NB4 (cell line): ENCODE measurements around the gene MYLK.

Source experiments
- DNase-seq: peaks from one replicate; pipeline ENCODE4 v3.0.0; 2010; ENCODE audit warnings: low read depth
- H3K4me3 ChIP-seq: one replicate; pipeline ENCODE4 v1.5.1; 2011; ENCODE audit warnings: mild to moderate bottlenecking, low read depth, low read length, moderate library complexity
- CTCF ChIP-seq: IDR thresholded peaks from one replicate; pipeline ENCODE4 v1.5.1; 2012; ENCODE audit warnings: low read depth, low read length
- MAX ChIP-seq: IDR thresholded peaks from 2 replicates; pipeline ENCODE4 v1.6.1; 2011; ENCODE audit warnings: low read depth, low read length
- MYC ChIP-seq: IDR thresholded peaks from 2 replicates; pipeline ENCODE4 v1.6.1; 2011; ENCODE audit warnings: low read depth, low read length
- POLR2A ChIP-seq: IDR thresholded peaks from 2 replicates; pipeline ENCODE4 v1.6.1; 2011; ENCODE audit warnings: mild to moderate bottlenecking; ENCODE audit not compliant: insufficient read length; ENCODE audit errors: extremely low read depth

Gene MYLK

GRCh38 chr3:123595396-123596180, 288.5 kb downstream of the MYLK start:
- no peak for TF ChIP-seq MAX
- TF ChIP-seq POLR2A = no peak
- TF ChIP-seq MYC = no peak
- no peak for TF ChIP-seq CTCF
- no peak overlapping the region for H3K4me3 ChIP-seq
- DNase-seq = no peak

- no peak for DNase-seq
- TF ChIP-seq CTCF = no peak
- TF ChIP-seq MAX = no peak
- no peak for TF ChIP-seq POLR2A
- TF ChIP-seq MYC = no peak
- no peak overlapping the region for H3K4me3 ChIP-seq
Observed at GRCh38 chr3:123593381-123593780, 290.8 kb downstream of the MYLK start.

- no peak for DNase-seq
- no peak overlapping the region for H3K4me3 ChIP-seq
- TF ChIP-seq MAX (no peak), MYC (no peak), POLR2A (no peak), CTCF (no peak)
Observed at GRCh38 chr3:123590685-123591450, 293.3 kb downstream of the MYLK start.

GRCh38 chr3:123587401-123587800, 296.7 kb downstream of the MYLK start:
- no peak overlapping the region for H3K4me3 ChIP-seq
- TF ChIP-seq CTCF = no peak
- DNase-seq = no peak

GRCh38 chr3:123586968-123587367, 297.2 kb downstream of the MYLK start:
- TF ChIP-seq MYC (no peak), CTCF (no peak), POLR2A (no peak), MAX (no peak)
- DNase-seq = no peak
- no peak overlapping the region for H3K4me3 ChIP-seq

- TF ChIP-seq MAX = no peak
- no peak for TF ChIP-seq CTCF
- no peak for TF ChIP-seq POLR2A
- TF ChIP-seq MYC = no peak
- peak; percentile 77 for DNase-seq
Observed at GRCh38 chr3:123586131-123586530, 298.0 kb downstream of the MYLK start.

More at GRCh38 chr3:123586131-123586530, 298.0 kb downstream of the MYLK start:
- peak overlapping the region; percentile 98 for H3K4me3 ChIP-seq
